T-helper 17 cell (primary cell): ENCODE data around the gene FANCG. TPM values are rescaled to one million over a fixed set of nuclear protein-coding genes. Genes with fewer than 3 reads are reported as not detected.

Experiments
- ATAC-seq: fragments of 150-1000 bp; cut with Tn5 transposase; 2 replicates; pipeline ENCODE4 v1.10.0; 2021; ENCODE audit warnings: mild to moderate bottlenecking, moderate library complexity
- DNase-seq, 3 donors: peaks; one replicate each; pipeline versions ENCODE4 v3.0.0 to v3.0.0-alpha.2; 2020 to 2021
- H3K9me3 ChIP-seq: one replicate; pipeline ENCODE4 v1.7.0; 2013; ENCODE audit warnings: low read length, mild to moderate bottlenecking; ENCODE audit not compliant: control insufficient read depth, poor library complexity, severe bottlenecking
- H3K27ac Mint-ChIP-seq: one replicate; pipeline ENCODE4 v1.8.0; 2022; ENCODE audit warnings: mild to moderate bottlenecking, moderate library complexity, mixed read lengths
- H3K27me3 Mint-ChIP-seq: one replicate; pipeline ENCODE4 v1.8.0; 2022; ENCODE audit warnings: mixed read lengths
- H3K36me3 Mint-ChIP-seq: one replicate; pipeline ENCODE4 v1.8.0; 2022; ENCODE audit warnings: low read depth, mixed read lengths
- H3K4me1 Mint-ChIP-seq: one replicate; pipeline ENCODE4 v1.8.0; 2022; ENCODE audit warnings: mild to moderate bottlenecking, mixed read lengths
- H3K4me3 Mint-ChIP-seq: one replicate; pipeline ENCODE4 v1.8.0; 2022; ENCODE audit warnings: mild to moderate bottlenecking, moderate library complexity, mixed read lengths
- total RNA-seq, 4 donors: library from RNA in 2 of 4; stranded (reverse) in 2 of 4; gene quantifications; one replicate each; pipeline ENCODE4 v1.2.3 and lab custom pipeline; 2022 to 2026

FANCG gene
- total RNA-seq, 2 donors from 2014 or later, result 18.8 to 23.6 TPM

DNA sequence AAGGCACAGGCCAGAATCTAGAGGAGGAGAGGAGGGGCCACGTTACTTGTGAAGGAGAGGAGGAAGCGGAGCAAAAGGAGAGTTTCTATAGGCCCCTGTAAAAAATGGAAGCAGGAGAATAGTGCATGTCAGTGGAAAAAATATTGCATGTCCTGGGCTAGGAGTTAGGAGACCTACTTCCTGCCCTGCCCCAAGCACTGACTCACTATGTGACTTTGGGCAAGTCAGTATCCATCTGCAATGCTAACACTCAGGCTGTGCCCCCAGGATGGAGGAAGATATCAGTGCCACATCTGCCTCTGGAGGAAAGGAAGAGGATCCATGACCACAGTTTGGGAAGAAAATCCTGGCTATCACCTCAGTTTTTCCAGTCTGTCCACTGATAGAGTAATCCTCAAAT lies 9.7 kb upstream of the FANCG start:
- H3K9me3 ChIP-seq, result no peaks in the 10 kb centered on the region
- DNase-seq (no peak), ATAC-seq (no peak)
- Mint-ChIP-seq H3K36me3 (peaks cover 16% of the 10 kb centered on the region), H3K4me3 (no peak overlapping the region), H3K4me1 (peaks cover 2% of the 10 kb centered on the region), H3K27me3 (no peaks in the 10 kb centered on the region), H3K27ac (no peak overlapping the region)

DNA sequence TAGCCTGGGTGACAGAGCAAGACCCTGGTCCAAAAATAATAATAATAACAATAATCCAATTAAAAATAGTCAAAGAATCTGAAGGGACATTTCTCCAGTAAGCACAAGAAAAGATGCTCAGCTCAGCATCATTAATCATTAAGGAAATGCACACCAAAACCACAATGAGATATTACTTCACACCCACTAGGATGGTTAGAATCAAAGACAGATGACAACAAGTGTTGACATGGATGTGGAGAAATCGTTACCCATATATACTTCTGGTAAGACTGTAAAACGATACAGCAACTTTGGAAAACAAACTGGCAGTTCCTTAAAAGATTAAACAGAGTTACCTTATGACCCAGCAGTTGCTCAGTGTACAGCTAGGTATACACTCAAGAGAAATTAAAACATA lies 5.3 kb upstream of the FANCG start:
- Mint-ChIP-seq H3K27ac (peak overlapping the region; percentile 1), H3K36me3 (peaks cover 6% of the 10 kb centered on the region), H3K4me1 (peaks cover 3% of the 10 kb centered on the region), H3K4me3 (no peak overlapping the region), H3K27me3 (no peaks in the 10 kb centered on the region)
- ATAC-seq (no peak), DNase-seq (no peak)
- no peaks in the 10 kb centered on the region for H3K9me3 ChIP-seq

GRCh38 chr9:35079041-35079425 lies 709 bp downstream of the FANCG start:
- Mint-ChIP-seq H3K4me1 (peaks cover 18% of the 10 kb centered on the region), H3K27me3 (no peaks in the 10 kb centered on the region), H3K4me3 (peak overlapping the region; percentile 96), H3K27ac (peak overlapping the region; percentile 90), H3K36me3 (peaks cover 4% of the 10 kb centered on the region)
- no peak for ATAC-seq
- DNase-seq, result no peak
- H3K9me3 ChIP-seq, result no peaks in the 10 kb centered on the region

DNA sequence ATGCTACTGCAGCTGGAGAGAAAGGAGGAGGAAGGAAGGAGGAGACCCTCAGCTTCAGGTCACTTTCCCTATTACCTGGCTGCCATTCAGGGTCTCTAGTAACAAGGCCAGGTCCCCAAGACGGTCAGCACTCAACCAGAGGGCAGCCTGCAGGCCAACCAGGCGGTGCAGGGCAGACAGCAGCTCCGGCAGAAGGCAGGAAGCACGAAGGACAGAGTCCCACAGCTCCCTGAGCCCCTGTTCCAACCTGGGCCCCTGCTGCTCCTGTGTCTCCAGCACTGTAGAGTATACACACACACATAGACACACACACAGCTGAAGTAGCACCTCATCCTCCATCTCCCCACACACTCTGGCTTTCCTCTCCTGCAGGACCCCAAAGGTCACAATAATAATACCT lies 1.7 kb downstream of the FANCG start:
- no peaks in the 10 kb centered on the region for H3K9me3 ChIP-seq
- Mint-ChIP-seq H3K4me3 (peak overlapping the region; percentile 96), H3K36me3 (peaks cover 4% of the 10 kb centered on the region), H3K27me3 (no peaks in the 10 kb centered on the region), H3K4me1 (peaks cover 19% of the 10 kb centered on the region), H3K27ac (no peak overlapping the region)
- DNase-seq, result no peak
- ATAC-seq, result no peak

DNA sequence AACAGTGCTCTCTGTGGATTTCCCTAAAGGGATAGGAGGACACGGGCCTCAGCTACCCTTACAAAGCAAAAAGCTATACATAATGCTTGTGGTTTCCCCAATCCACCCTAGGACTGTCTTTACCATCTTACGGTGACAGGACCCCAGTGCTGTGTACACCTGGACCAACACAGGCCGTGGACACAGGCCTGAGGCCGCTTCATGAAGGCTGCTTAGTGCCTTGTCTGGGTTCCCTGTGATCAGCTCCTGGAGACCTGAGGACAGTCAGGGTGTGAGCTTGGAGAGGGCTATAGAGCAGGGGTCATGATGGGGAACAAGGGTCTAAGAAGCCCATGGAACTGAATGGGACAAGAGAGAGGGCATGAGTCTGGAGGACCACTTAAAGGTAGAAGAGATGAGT lies 2.9 kb downstream of the FANCG start:
- Mint-ChIP-seq H3K36me3 (peaks cover 4% of the 10 kb centered on the region), H3K4me3 (peak overlapping the region; percentile 3), H3K4me1 (peaks cover 25% of the 10 kb centered on the region), H3K27me3 (no peaks in the 10 kb centered on the region), H3K27ac (no peak overlapping the region)
- no peak for DNase-seq
- ATAC-seq, result no peak
- no peaks in the 10 kb centered on the region for H3K9me3 ChIP-seq

- Mint-ChIP-seq H3K4me1 (peaks cover 34% of the 10 kb centered on the region), H3K27me3 (no peaks in the 10 kb centered on the region), H3K4me3 (no peak overlapping the region), H3K36me3 (peaks cover 4% of the 10 kb centered on the region), H3K27ac (no peak overlapping the region)
- DNase-seq, result no peak
- no peaks in the 10 kb centered on the region for H3K9me3 ChIP-seq
- ATAC-seq, result no peak
Measured at GRCh38 chr9:35075358-35075757, 4.4 kb downstream of the FANCG start.

DNA sequence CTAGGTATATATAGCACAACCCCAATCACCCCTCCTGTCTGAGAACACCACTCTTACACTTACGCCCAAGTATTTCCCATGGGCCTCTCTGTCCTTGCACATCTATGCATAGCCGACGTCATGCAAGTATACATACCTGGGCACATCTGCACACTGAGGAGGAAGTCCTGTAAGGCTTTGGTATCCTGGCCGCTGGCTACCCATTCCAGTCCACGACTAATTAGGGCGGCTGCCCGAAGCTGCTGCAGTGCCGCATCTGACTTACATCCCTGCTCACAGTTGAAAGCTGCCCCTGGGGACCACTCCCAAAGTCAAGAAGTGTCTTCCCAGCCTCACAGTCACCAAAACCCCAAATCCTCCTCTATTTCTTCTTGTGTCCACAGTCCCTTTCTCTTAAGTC lies 5.0 kb downstream of the FANCG start:
- no peaks in the 10 kb centered on the region for H3K9me3 ChIP-seq
- ATAC-seq (no peak), DNase-seq (no peak)
- Mint-ChIP-seq H3K36me3 (peaks cover 4% of the 10 kb centered on the region), H3K4me1 (peaks cover 34% of the 10 kb centered on the region), H3K4me3 (no peak overlapping the region), H3K27me3 (no peaks in the 10 kb centered on the region), H3K27ac (no peak overlapping the region)

DNA sequence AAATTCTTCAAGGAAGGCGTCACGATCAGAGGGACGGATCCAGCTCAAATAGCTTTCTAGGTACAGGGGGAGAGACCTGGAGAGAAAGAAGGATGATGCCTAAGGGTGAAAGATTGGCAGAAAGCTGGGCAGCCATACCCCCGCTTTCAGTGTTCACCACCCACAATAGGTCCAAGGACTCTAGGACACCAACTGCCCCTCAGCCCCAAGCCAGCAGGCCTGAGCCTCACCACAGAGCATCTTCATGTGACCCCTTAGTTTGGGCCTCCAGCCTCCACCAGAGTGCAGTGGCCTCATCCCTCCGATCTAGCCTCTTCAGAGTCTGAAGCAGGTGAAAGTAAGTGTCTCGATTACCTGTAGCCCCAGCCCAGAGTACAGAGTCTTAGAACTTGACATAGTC lies 5.6 kb downstream of the FANCG start:
- Mint-ChIP-seq H3K27me3 (no peaks in the 10 kb centered on the region), H3K4me3 (no peak overlapping the region), H3K27ac (no peak overlapping the region), H3K4me1 (peaks cover 34% of the 10 kb centered on the region), H3K36me3 (peaks cover 4% of the 10 kb centered on the region)
- no peak for ATAC-seq
- no peak for DNase-seq
- no peaks in the 10 kb centered on the region for H3K9me3 ChIP-seq

DNA sequence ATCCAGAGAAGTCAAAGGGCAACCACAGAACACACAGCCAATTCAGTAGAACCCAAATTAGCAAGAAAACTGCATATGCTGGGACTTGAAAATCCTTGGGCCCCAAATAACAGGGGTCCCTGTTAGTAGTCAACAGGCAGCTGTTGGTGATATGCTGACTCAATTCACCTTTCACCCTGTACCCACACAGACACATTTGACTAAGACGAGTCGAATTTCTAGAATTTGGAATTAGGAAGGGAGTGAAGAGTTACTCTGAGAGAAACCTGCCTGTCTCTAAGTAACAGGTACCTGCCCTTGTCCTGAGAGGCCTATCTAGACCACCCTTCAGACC lies 6.5 kb downstream of the FANCG start:
- no peaks in the 10 kb centered on the region for H3K9me3 ChIP-seq
- ATAC-seq (no peak), DNase-seq (no peak)
- no peaks in the 10 kb centered on the region for H3K27me3 Mint-ChIP-seq
- H3K4me3 Mint-ChIP-seq, result peak overlapping the region; percentile 92
- peak overlapping the region; percentile 92 for H3K27ac Mint-ChIP-seq
- H3K36me3 Mint-ChIP-seq, result peaks cover 4% of the 10 kb centered on the region
- H3K4me1 Mint-ChIP-seq, result peaks cover 35% of the 10 kb centered on the region

- peak; percentile 90 for ATAC-seq
- H3K27ac Mint-ChIP-seq, result peak within 1 kb of the TSS; percentile 92
- peaks cover 40% of the 10 kb centered on the region for H3K4me1 Mint-ChIP-seq
- peak; percentile 92 to 97 (median 93) for DNase-seq
- H3K36me3 Mint-ChIP-seq, result peaks cover 4% of the 10 kb centered on the region
- peak within 1 kb of the TSS; percentile 92 for H3K4me3 Mint-ChIP-seq
- no peaks in the 10 kb centered on the region for H3K9me3 ChIP-seq
- no peaks in the 10 kb centered on the region for H3K27me3 Mint-ChIP-seq
Measured at GRCh38 chr9:35072461-35073278, 7.1 kb downstream of the FANCG start, which contains the start of gene VCP. Gene VCP (minus strand): TSS chr9:35072625. CDS start chr9:35072353, 272 bp downstream.

DNA sequence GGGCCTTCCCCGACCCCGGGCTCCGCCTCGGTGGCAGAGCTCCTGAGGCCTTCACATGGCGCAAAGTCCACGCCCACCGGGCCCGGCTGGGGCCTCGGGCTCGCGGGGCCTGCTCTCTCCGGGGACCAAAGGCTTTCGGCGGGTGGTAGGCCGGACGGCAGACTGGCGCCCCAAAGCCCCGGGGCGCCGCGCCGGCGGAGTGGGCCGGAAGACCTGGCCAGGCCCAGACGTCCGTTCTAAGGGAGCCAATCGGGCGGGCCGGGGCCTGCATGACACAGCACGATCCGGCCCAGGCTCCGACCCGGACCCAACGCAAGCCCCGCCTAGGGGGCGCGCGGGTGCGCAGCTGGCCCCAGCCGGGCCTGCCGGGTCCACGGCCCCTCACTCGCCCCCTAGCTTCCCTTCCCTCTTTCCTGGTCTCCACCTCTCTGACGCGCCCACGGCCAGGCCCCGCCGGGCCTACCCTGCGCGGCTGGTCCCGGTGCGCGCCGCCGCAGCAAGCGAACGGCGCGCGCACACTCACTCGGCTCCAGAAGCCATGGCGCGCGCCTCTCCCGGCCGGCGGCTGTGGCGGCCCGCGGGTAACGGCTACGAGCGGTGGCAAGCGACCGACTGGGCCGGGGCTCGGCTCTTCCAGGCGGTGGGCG lies 7.8 kb downstream of the FANCG start:
- Mint-ChIP-seq H3K36me3 (peaks cover 6% of the 10 kb centered on the region), H3K27me3 (no peaks in the 10 kb centered on the region), H3K4me1 (peaks cover 45% of the 10 kb centered on the region), H3K27ac (peak overlapping the region; percentile 92), H3K4me3 (peak overlapping the region; percentile 92)
- DNase-seq (peak; percentile 62 to 72 (median 68)), ATAC-seq (peak; percentile 57)
- H3K9me3 ChIP-seq, result no peaks in the 10 kb centered on the region

DNA sequence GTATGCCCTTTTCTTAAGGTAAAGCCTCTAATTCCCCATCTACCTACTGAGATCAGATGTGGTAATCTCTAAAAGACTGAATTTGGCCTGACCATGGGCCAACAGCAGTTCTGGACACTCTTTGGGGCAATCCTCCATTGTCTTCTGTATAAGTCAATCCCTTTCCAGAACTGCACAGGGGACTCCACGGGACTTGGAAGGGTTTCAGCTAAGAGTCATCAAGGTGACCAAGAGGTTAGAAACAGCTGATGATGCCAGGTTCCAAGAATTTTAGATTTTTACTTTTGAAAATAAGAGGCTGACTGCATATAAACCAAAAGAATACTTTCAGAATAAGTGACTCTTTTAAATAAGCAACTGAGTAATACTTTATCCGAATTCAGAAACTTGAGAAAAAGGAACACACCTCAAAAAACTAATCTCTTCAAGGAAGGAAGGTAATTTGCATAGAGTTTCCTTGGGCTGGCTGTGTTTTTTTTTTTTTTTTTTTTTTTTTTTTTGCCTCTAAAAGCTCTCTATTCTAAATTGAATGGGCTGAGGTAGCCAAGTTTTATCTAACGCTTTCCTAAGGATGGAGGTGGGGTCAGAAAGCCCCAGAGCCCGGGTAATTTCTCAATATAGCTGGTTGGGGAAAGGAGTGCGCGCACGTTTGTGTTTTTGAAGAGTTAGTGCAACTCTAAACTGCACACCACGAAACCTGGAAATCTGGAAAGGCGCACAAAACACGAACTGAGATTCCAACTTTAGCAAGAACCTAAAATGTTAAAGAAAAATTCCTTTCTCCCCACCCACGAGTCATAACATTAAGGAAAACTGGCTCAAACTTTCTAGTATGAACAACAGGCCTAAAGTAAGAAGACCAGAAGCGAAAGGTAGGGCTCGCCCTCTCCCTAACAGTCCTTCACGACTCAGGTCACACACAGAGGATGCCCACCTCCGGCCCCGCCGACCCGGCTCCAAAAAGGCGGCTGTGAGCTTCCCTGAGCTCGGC lies 8.6 kb downstream of the FANCG start:
- H3K27ac Mint-ChIP-seq, result peak overlapping the region; percentile 92
- H3K4me1 Mint-ChIP-seq, result peaks cover 48% of the 10 kb centered on the region
- no peaks in the 10 kb centered on the region for H3K9me3 ChIP-seq
- DNase-seq (no peak), ATAC-seq (no peak)
- peak overlapping the region; percentile 92 for H3K4me3 Mint-ChIP-seq
- peaks cover 5% of the 10 kb centered on the region for H3K36me3 Mint-ChIP-seq
- no peaks in the 10 kb centered on the region for H3K27me3 Mint-ChIP-seq

DNA sequence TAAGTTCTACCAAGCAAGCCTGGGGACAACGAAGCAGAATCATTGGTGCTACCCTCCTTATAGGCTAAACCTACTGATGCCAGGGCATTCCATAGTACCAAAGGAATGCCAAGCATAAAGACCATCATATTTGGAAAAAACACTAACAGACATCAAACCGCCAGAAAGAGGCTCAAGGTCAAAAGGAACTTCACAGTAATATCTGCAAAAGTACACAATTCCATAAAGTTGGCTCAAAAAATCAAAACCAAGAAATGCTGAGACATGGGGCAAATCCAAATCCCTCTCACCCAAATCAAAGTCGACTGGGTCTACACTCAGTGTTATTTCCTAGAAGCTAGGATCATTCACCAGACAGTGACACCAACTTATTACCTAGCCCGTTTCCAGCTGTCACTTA lies 10.7 kb downstream of the FANCG start:
- H3K9me3 ChIP-seq, result no peaks in the 10 kb centered on the region
- H3K4me3 Mint-ChIP-seq, result peak overlapping the region; percentile 58
- DNase-seq (no peak), ATAC-seq (no peak)
- H3K4me1 Mint-ChIP-seq, result peaks cover 45% of the 10 kb centered on the region
- peaks cover 2% of the 10 kb centered on the region for H3K36me3 Mint-ChIP-seq
- peak overlapping the region; percentile 67 for H3K27ac Mint-ChIP-seq
- H3K27me3 Mint-ChIP-seq, result no peaks in the 10 kb centered on the region
